ENCODE measurements around the gene KIF23.

Gene KIF23

GRCh38 chr15:69398491-69398891 lies 15.7 kb upstream of the KIF23 start:
- H3K27ac ChIP-seq (ENCODE audit: low read length): no peak overlapping the region
- TF ChIP-seq EZH2 (optimal IDR thresholded peaks at IDR 0.05; ENCODE audit: low read depth, low read length) (no peak), EZH2phosphoT487 (IDR thresholded peaks at IDR 0.05; ENCODE audit: low read length) (no peak)
- no peak overlapping the region for H3K4me2 ChIP-seq (ENCODE audit: low read depth, low read length)
- no peaks in the 10 kb centered on the region for H4K20me1 ChIP-seq (ENCODE audit: insufficient read depth, low read length)
- no peaks in the 10 kb centered on the region for H3K9me2 ChIP-seq (replicated peaks; ENCODE audit: insufficient read depth, low read length)
- H3K79me2 ChIP-seq (ENCODE audit: low read length): no peaks in the 10 kb centered on the region
- no peaks in the 10 kb centered on the region for H3K9me3 ChIP-seq (replicated peaks; ENCODE audit: insufficient read depth, low read length)
- H3K4me1 ChIP-seq (ENCODE audit: low read length): 0 out of 2 replicates have a peak, but pooled peaks cover 4% of the 10 kb centered on the region
- no peak for DNase-seq
- H3K27me3 ChIP-seq (replicated peaks; ENCODE audit: insufficient read depth, low read length): no peaks in the 10 kb centered on the region
- H3K4me3 ChIP-seq (ENCODE audit: low read length): no peak overlapping the region
- H3F3A ChIP-seq (ENCODE audit: insufficient read depth, low read length): no peaks in the 10 kb centered on the region
- no peaks in the 10 kb centered on the region for H3K36me3 ChIP-seq (replicated peaks; ENCODE audit: insufficient read depth, low read length)
- no peak overlapping the region for H3K9ac ChIP-seq (ENCODE audit: low read length)
- no peak overlapping the region for H2AFZ ChIP-seq (ENCODE audit: low read length)

DNA sequence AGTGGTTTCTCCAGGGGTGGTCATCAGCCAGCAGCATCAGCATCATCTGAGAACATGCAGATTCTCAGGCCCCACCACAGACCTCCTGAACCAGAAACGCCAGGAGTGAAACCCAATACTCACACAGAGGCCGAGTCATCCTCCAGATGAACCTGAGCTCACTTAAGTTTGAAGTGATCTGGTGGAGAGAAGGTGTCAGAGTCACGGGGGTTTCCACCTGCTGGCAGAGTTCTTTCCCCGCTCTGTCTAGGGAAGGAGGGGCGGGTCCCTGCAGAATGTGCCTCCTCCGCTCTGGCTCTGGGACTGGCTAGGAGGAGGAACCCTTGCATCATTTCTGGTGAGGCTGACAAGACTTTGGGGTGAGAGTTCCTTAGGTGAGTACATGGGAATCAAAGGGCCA lies 13.3 kb upstream of the KIF23 start:
- DNase-seq: no peak
- no peaks in the 10 kb centered on the region for H3K79me2 ChIP-seq (ENCODE audit: low read length)
- no peaks in the 10 kb centered on the region for H4K20me1 ChIP-seq (ENCODE audit: insufficient read depth, low read length)
- no peak for TF ChIP-seq CTCF (IDR thresholded peaks at IDR 0.05; ENCODE audit: low read length)
- no peak for TF ChIP-seq EZH2 (optimal IDR thresholded peaks at IDR 0.05; ENCODE audit: low read depth, low read length)
- TF ChIP-seq EZH2phosphoT487 (IDR thresholded peaks at IDR 0.05; ENCODE audit: low read length): no peak
- H3K9ac ChIP-seq (ENCODE audit: low read length): no peak overlapping the region
- H2AFZ ChIP-seq (ENCODE audit: low read length): no peak overlapping the region
- H3K27me3 ChIP-seq (replicated peaks; ENCODE audit: insufficient read depth, low read length): no peaks in the 10 kb centered on the region
- no peak overlapping the region for H3K4me2 ChIP-seq (ENCODE audit: low read depth, low read length)
- no peaks in the 10 kb centered on the region for H3K4me1 ChIP-seq (ENCODE audit: low read length)
- H3K27ac ChIP-seq (ENCODE audit: low read length): no peak overlapping the region
- H3F3A ChIP-seq (ENCODE audit: insufficient read depth, low read length): no peaks in the 10 kb centered on the region
- no peaks in the 10 kb centered on the region for H3K36me3 ChIP-seq (replicated peaks; ENCODE audit: insufficient read depth, low read length)
- no peaks in the 10 kb centered on the region for H3K9me3 ChIP-seq (replicated peaks; ENCODE audit: insufficient read depth, low read length)
- H3K9me2 ChIP-seq (replicated peaks; ENCODE audit: insufficient read depth, low read length): no peaks in the 10 kb centered on the region
- H3K4me3 ChIP-seq (ENCODE audit: low read length): no peak overlapping the region

DNA sequence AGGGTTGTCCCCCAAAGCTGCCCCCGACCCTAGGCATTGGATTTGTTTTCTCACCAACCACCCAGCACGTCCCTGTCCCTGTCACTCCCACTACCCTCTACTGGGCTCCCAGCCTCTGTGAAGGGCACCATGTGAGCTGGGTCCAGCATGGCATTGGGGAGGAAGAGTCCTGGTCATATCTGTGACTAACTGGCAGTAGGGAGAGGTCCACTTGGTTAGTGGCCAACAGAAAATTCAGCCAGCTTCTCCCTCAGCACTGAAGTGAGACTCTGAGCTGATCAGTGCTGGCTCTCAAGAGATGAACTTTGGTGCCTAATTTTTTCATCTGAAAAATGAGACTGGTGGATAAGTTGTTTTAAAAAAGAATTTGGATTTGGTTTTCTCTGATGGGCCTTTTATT lies 11.3 kb upstream of the KIF23 start:
- Histone ChIP-seq H3K4me2 (ENCODE audit: low read depth, low read length) (no peak overlapping the region), H4K20me1 (ENCODE audit: insufficient read depth, low read length) (no peaks in the 10 kb centered on the region), H3K4me1 (ENCODE audit: low read length) (no peaks in the 10 kb centered on the region), H2AFZ (ENCODE audit: low read length) (no peak overlapping the region), H3F3A (ENCODE audit: insufficient read depth, low read length) (no peaks in the 10 kb centered on the region), H3K79me2 (ENCODE audit: low read length) (no peaks in the 10 kb centered on the region), H3K27ac (ENCODE audit: low read length) (no peak overlapping the region), H3K9me2 (replicated peaks; ENCODE audit: insufficient read depth, low read length) (no peaks in the 10 kb centered on the region), H3K36me3 (replicated peaks; ENCODE audit: insufficient read depth, low read length) (no peaks in the 10 kb centered on the region), H3K9ac (ENCODE audit: low read length) (no peak overlapping the region), H3K27me3 (replicated peaks; ENCODE audit: insufficient read depth, low read length) (no peaks in the 10 kb centered on the region), H3K4me3 (ENCODE audit: low read length) (no peak overlapping the region), H3K9me3 (replicated peaks; ENCODE audit: insufficient read depth, low read length) (no peaks in the 10 kb centered on the region)
- TF ChIP-seq CTCF (IDR thresholded peaks at IDR 0.05; ENCODE audit: low read length) (no peak), EZH2 (optimal IDR thresholded peaks at IDR 0.05; ENCODE audit: low read depth, low read length) (no peak), EZH2phosphoT487 (IDR thresholded peaks at IDR 0.05; ENCODE audit: low read length) (no peak)
- DNase-seq: no peak

DNA sequence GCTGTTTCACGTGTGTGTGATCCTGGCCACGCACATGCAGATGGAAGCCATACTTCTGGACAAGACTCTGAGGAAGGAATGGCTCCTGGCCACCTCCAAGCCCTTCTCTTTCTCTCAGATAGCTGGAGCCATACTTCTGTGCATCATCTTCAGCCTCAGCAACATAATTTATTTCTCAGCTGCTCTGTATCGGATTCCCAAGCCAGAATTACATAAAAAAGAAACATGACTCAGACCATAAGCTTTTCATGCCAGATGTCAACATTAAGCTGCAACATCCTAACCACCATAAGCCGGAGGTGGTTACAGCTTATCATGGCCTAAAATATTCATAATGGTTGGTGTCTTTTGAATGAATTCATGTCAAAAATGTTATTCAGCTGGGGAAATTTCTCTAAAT lies 10.6 kb upstream of the KIF23 start:
- Histone ChIP-seq H3K79me2 (ENCODE audit: low read length) (no peaks in the 10 kb centered on the region), H3K4me1 (ENCODE audit: low read length) (no peaks in the 10 kb centered on the region), H3K4me3 (ENCODE audit: low read length) (no peak overlapping the region), H3K9me3 (replicated peaks; ENCODE audit: insufficient read depth, low read length) (no peaks in the 10 kb centered on the region), H3F3A (ENCODE audit: insufficient read depth, low read length) (no peaks in the 10 kb centered on the region), H3K27me3 (replicated peaks; ENCODE audit: insufficient read depth, low read length) (no peaks in the 10 kb centered on the region), H4K20me1 (ENCODE audit: insufficient read depth, low read length) (no peaks in the 10 kb centered on the region), H2AFZ (ENCODE audit: low read length) (no peak overlapping the region), H3K9me2 (replicated peaks; ENCODE audit: insufficient read depth, low read length) (no peaks in the 10 kb centered on the region), H3K27ac (ENCODE audit: low read length) (no peak overlapping the region), H3K36me3 (replicated peaks; ENCODE audit: insufficient read depth, low read length) (no peaks in the 10 kb centered on the region), H3K9ac (ENCODE audit: low read length) (no peak overlapping the region), H3K4me2 (ENCODE audit: low read depth, low read length) (no peak overlapping the region)
- no peak for DNase-seq
- TF ChIP-seq CTCF (IDR thresholded peaks at IDR 0.05; ENCODE audit: low read length): no peak
- no peak for TF ChIP-seq EZH2 (optimal IDR thresholded peaks at IDR 0.05; ENCODE audit: low read depth, low read length)
- TF ChIP-seq EZH2phosphoT487 (IDR thresholded peaks at IDR 0.05; ENCODE audit: low read length): no peak

Data from MM.1S (cell line).